GM11168 (cell line): ENCODE measurements around the gene FZD8.

Source experiments
- in situ Hi-C: fragments of 300-500 bp; cut with MboI; formaldehyde crosslinking; loops from one replicate; pipeline ENCODE4 v1.12.0; 2022; ENCODE audit warnings: low sequenced_read_pairs; ENCODE audit not compliant: unreplicated experiment

Gene FZD8

DNA sequence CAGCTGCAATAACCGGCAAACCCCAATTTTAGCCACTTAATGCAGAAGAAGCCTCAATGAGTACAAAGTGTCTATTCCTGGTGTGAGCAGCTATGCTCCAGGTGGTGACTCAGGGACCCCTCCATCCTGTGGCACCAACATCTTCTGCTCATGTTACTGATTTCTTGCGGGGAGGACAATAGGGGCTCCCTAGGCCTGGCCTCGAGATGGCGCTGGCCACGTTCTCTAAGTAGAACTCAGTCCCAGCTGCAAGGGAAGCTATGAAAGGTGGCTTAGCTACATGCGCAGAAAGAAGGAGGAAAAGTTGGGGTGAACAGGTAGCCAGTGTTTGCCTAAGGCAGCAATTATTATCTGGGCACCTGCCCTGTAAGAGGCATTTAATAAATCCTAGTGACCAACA is 30.3 kb downstream of the FZD8 start:
- in situ Hi-C loops, result no loop called here

DNA sequence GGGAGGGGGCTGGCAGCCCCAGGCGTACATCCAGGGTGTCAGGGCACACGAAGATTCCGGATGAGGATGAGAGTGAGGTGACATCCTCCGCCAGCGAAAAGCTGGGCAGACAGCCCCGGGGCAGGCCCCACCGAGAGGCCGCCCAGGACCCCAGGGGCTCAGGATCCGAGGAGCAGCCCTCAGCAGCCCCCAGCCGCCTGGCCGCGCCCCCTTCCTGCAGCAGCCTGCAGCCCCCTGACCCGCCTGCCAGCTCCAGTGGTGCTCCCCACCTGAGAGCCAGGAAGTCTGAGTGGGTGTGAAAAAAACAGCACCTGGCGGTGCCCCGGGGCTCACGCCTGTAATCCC is 33.8 kb downstream of the FZD8 start:
- in situ Hi-C loops, result no loop called here

DNA sequence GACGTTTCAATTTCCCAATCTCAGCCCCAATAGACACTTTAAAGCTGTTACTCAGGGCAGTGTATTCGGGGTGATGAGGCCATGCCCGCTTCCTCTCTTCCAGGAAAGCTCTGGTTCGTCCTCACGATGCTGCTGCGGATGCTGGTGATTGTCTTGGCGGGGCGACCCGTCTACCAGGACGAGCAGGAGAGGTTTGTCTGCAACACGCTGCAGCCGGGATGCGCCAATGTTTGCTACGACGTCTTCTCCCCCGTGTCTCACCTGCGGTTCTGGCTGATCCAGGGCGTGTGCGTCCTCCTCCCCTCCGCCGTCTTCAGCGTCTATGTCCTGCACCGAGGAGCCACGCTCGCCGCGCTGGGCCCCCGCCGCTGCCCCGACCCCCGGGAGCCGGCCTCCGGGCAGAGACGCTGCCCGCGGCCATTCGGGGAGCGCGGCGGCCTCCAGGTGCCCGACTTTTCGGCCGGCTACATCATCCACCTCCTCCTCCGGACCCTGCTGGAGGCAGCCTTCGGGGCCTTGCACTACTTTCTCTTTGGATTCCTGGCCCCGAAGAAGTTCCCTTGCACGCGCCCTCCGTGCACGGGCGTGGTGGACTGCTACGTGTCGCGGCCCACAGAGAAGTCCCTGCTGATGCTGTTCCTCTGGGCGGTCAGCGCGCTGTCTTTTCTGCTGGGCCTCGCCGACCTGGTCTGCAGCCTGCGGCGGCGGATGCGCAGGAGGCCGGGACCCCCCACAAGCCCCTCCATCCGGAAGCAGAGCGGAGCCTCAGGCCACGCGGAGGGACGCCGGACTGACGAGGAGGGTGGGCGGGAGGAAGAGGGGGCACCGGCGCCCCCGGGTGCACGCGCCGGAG is 34.4 kb downstream of the FZD8 start:
- in situ Hi-C loops, result no loop called here

DNA sequence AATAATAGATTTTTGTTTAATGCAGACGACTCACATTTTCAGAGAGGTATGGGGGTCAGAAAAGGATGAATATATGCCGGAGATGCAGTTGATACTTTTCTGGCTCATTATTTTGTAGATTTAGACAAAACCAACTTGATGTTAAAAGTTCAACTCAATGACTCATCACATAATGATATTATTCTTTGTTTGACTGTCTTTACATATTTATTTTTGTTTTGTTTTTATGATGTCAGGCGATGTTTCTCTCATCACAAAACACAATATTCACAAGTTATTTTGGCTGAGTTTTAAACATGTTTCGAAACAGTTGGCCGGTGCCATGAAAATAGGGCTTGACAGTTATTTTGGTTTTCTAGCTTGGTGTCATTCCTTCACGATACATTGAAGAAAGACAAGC is 35.7 kb downstream of the FZD8 start:
- in situ Hi-C loops, result no loop called here

GRCh38 chr10:35605191-35605590 is 36.9 kb downstream of the FZD8 start, which contains the start of gene GJD4:
Gene GJD4 (plus strand): TSS chr10:35605341. CDS start chr10:35605568, 227 bp downstream.
- in situ Hi-C loops, result no loop called here

GRCh38 chr10:35600193-35600592 is 41.9 kb downstream of the FZD8 start:
- in situ Hi-C loops, result no loop called here

DNA sequence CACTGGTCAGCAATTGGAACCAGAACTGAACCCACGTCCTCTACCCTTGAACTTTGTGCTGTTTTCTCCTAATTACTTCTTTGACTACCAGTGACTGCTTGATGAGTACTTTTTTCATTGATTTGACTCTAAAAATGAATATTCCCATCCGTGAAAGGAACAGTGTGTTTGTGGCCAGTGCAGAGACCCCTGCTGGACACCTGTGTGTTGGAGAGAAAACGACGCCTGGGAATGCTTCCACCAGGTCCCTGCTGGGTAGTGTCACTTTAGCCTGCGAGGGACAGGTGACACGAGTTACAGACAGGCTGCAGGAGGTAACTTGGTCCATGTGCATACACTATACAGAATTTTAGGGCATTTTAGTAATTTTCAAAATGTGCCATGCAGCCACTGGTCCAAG is 43.7 kb downstream of the FZD8 start:
- in situ Hi-C loops, result no loop called here

DNA sequence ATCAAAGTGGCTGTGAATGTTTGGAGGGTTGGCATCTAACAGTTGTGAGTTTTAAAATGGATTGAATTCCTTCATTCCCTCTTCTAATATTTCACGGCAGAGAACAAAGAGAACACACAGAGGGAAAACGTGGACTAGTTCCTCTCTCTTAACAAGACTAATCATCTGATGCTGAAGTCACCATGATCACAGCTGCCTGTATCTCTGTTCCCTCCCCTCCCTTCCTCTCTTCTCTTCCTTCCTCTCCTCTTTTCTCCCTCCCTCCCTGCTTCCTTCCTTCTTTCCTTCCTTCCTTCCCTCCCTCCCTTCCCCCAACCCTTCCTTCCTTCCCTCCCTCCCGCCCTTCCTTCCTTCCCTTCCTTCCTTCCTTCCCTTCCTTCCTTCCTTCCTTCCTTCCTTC is 47.0 kb downstream of the FZD8 start:
- in situ Hi-C loops, result no loop called here

DNA sequence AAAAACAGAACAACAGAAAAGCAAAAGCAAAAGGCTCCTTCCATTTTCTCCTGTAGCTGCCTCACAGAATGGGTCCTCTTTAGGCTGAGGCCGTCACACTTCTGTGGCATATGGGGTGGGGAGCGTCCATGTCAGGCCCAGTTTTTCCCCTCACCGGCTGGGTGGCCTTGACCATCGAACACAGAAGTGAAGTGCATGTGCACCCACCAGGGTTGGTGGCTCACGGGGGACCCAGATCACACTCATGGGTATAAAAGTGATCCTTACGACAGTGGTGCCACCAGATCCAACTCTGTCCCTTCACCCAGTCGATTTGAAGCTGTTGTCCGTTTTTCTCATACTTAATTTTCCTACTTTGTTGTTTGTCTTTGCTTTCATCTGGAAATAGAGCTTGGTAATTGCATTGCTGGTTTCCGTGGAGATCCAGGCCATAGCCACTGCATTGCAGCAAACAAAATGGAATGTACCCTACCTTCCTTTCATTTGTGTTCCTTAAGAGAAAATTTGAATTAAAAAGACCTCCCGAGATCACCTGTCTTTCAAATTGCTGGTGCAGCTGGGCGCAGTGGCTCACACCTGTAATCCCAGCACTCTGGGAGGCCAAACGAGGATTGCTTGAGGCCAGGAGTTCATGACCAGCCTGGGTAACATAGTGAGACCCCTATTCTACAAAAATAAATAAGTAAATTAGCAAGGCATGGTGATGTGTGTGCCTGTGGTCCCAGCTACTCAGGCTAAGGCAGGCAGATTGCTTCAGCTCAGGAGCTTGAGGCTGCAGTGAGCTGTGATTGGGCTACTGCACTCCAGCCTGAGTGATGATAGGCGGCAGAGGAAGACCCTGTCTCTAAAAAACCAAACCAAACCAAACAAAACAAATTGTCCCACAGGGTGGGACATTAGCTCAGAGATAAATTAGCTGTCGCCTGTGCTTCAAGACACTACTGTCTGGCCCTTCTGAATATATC is 47.7 kb downstream of the FZD8 start:
- in situ Hi-C loops, result no loop called here

GRCh38 chr10:35592441-35592840 is 49.7 kb downstream of the FZD8 start:
- in situ Hi-C loops, result no loop called here

DNA sequence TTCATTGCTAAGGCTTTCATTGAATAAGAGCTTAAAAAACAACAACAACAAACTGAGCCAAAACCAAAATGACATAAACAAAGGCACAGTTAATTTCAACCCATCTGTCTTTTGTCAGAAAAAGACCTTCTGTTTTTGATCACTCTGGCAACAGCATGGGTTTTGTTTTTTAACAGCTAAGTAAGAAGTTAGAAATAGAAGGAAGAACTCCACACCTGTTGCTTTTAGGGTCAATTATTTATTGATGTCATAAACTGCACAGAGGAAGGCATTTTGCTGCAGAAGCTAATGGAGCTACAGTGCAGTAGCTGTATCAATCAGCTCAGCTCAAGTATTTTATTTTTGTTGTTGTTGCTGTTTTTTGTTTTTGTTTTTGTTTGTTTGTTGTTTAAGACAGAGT is 53.3 kb downstream of the FZD8 start:
- in situ Hi-C loops, result no loop called here
